HEK293 (cell line): ENCODE results near the gene DNAH1.

ENCODE experiments used
- CTCF ChIP-seq: fragments of 450-650 bp; formaldehyde crosslinking; IDR thresholded peaks from 2 replicates; pipeline ENCODE4 v1.5.1; 2016; ENCODE audit warnings: missing biosample characterization, missing genetic modification characterization
- ELK4 ChIP-seq: IDR thresholded peaks from 2 replicates; pipeline ENCODE4 v1.6.1; 2011; ENCODE audit warnings: mild to moderate bottlenecking, low read depth, low read length, borderline replicate concordance
- GLIS2 ChIP-seq: fragments of 450-650 bp; formaldehyde crosslinking; IDR thresholded peaks from 2 replicates; pipeline ENCODE4 v1.5.1; 2016; ENCODE audit warnings: missing biosample characterization, missing genetic modification characterization
- SP3 ChIP-seq: fragments of 450-650 bp; formaldehyde crosslinking; IDR thresholded peaks from 2 replicates; pipeline ENCODE4 v1.5.1; 2016; ENCODE audit warnings: missing biosample characterization, missing genetic modification characterization
- ZBTB11 ChIP-seq: fragments of 450-650 bp; formaldehyde crosslinking; conservative IDR thresholded peaks from 2 replicates; pipeline ENCODE4 v1.5.1; 2016; ENCODE audit warnings: low read depth, missing biosample characterization, missing genetic modification characterization
- ZNF623 ChIP-seq: fragments of 450-650 bp; formaldehyde crosslinking; IDR thresholded peaks from 2 replicates; pipeline ENCODE4 v1.5.1; 2016; ENCODE audit warnings: missing biosample characterization, missing genetic modification characterization
- ZSCAN30 ChIP-seq: fragments of 450-650 bp; IDR thresholded peaks from 2 replicates; pipeline ENCODE4 v1.5.1; 2018; ENCODE audit warnings: missing biosample characterization, mild to moderate bottlenecking, missing genetic modification characterization, moderate library complexity

GRCh38 chr3:52350981-52351761, 35.1 kb downstream of the DNAH1 start:
- no peak for TF ChIP-seq ELK4
- TF ChIP-seq ZSCAN30 (tag by site-specific recombination) = no peak
- TF ChIP-seq CTCF (tag by site-specific recombination) = no peak
- TF ChIP-seq GLIS2 (tag by site-specific recombination) = no peak
- TF ChIP-seq ZNF623 = no peak
- TF ChIP-seq ZBTB11 = no peak
- no peak for TF ChIP-seq SP3 (tag by site-specific recombination)
